ENCODE measurements around the gene PARP16. TPM values are rescaled to one million over a fixed set of nuclear protein-coding genes. Genes with fewer than 3 reads are reported as not detected.
"Not testable (repeated sequence)": the region's sequence is repeated elsewhere in the genome, so short reads cannot be mapped to it uniquely, and the experiment has no call there.

Gene PARP16
- total and polyA plus RNA-seq, 7 experiments from 2014 or later = 10.9 to 45.7 (median 19.4) TPM

- Mint-ChIP-seq H3K27ac (peak overlapping the region in 8 of 9 donors; percentile 63 to 92 (median 78)), H3K9me3 (peaks cover 0 to 2% (median 0%) of the 10 kb centered on the region in 11 donors), H3K27me3 (no peaks in the 10 kb centered on the region), H3K4me1 (peaks cover 19 to 75% (median 54%) of the 10 kb centered on the region in 7 donors), H3K36me3 (peaks cover 0 to 15% (median 9%) of the 10 kb centered on the region in 5 donors), H3K4me3 (peak overlapping the region; percentile 3 to 73 (median 50))
- intact Hi-C loops (cut with micrococcal nuclease) = loop anchor here in 1 of 2 donors (2.0 kb wide), 1 partner anchor 22 kb away; the partner anchor contains the start of gene RNU5A-1
- ChIA-PET POLR2A (interaction anchor here (0.9 to 4.0 kb wide), 6 partner anchors 11 to 90 kb away, joined by 3 to 25 read pairs (median 6); partner anchors contain the start of genes CLPX, PARP16 and RNU5B-1), CTCF (interaction anchor here (0.5 to 2.5 kb wide), 3 partner anchors 11 to 234 kb away, joined by 3 to 9 read pairs (median 3); partner anchors contain the start of gene PARP16)
- ATAC-seq (peak; percentile 65), DNase-seq (peak in 7 of 9 donors; percentile 18 to 51 (median 39))
- H3K4me1 ChIP-seq (ENCODE audit: control insufficient read depth in 2 of 2, insufficient read depth in 2 of 2, low read length in 2 of 2) = peaks cover 0 to 24% of the 10 kb centered on the region in 2 donors
- H3K9me3 ChIP-seq (ENCODE audit: control insufficient read depth in 2 of 3, low read length in 3 of 3) = no peaks in the 10 kb centered on the region
- H3K36me3 ChIP-seq (ENCODE audit: control insufficient read depth in 2 of 3, insufficient read depth in 3 of 3, low read length in 3 of 3) = peaks cover 0 to 7% (median 0%) of the 10 kb centered on the region in 3 experiments
- H3K4me3 ChIP-seq (ENCODE audit: low read length) = no peak overlapping the region
- peak overlapping the region; percentile 67 for H3K27ac ChIP-seq (ENCODE audit: low read depth, low read length)
- no peaks in the 10 kb centered on the region for H3K27me3 ChIP-seq (ENCODE audit: control insufficient read depth in 2 of 2, insufficient read depth in 2 of 2, low read length in 2 of 2)
Measured at GRCh38 chr15:65275104-65275727, 11.5 kb downstream of the PARP16 start.

GRCh38 chr15:65270811-65271545 lies 15.7 kb downstream of the PARP16 start:
- not testable (repeated sequence) for H3K27me3 ChIP-seq (ENCODE audit: control insufficient read depth in 2 of 2, insufficient read depth in 2 of 2, low read length in 2 of 2); H3K27ac Mint-ChIP-seq; H3K27ac ChIP-seq (ENCODE audit: low read depth, low read length); H3K4me3 Mint-ChIP-seq; H3K9me3 ChIP-seq (ENCODE audit: control insufficient read depth in 2 of 3, low read length in 3 of 3); H3K27me3 Mint-ChIP-seq; H3K9me3 Mint-ChIP-seq; H3K4me3 ChIP-seq (ENCODE audit: low read length)
- intact Hi-C loops (cut with micrococcal nuclease) = loop anchor here in 1 of 2 donors (1.0 kb wide), 1 partner anchor 217 kb away; no protein-coding TSS in a partner anchor
- Histone ChIP-seq H3K36me3 (ENCODE audit: control insufficient read depth in 2 of 3, insufficient read depth in 3 of 3, low read length in 3 of 3) (peaks cover 0 to 20% (median 0%) of the 10 kb centered on the region in 3 experiments), H3K4me1 (ENCODE audit: control insufficient read depth in 2 of 2, insufficient read depth in 2 of 2, low read length in 2 of 2) (peaks cover 0 to 11% of the 10 kb centered on the region in 2 donors)
- ChIA-PET POLR2A (interaction anchor here (1.4 to 1.8 kb wide), 2 partner anchors 15 to 26 kb away, joined by 5 to 6 read pairs; no protein-coding TSS in a partner anchor), CTCF (interaction anchor here (0.5 to 1.8 kb wide), 8 partner anchors 11 to 1012 kb away, joined by 3 to 5 read pairs (median 3); no protein-coding TSS in a partner anchor)
- peaks cover 10 to 36% (median 17%) of the 10 kb centered on the region in 7 donors for H3K4me1 Mint-ChIP-seq
- ATAC-seq = peak; percentile 42
- peak in 4 of 9 donors; percentile 14 to 19 (median 18) for DNase-seq
- H3K36me3 Mint-ChIP-seq = peaks cover 0 to 21% (median 8%) of the 10 kb centered on the region in 5 donors

DNA sequence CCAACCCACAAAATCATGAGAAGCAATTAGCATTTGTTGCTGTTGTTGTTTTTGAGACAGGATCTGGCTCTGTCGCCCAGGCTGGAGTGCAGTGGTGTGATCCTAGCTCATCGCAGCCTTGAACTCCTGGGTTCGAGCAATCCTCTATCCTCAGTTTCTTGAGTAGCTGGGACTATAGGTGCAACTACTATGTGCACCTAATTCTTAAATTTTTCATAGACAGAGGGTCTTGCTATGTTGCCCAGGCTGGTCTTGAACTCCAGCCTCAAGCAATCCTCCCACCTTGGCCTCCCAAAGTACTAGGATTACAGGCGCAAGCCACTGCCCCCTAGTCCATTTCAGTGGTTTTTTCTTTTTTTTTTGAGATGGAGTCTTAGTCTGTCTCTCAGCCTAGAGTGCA lies 18.3 kb downstream of the PARP16 start:
- Mint-ChIP-seq H3K27me3 (no peaks in the 10 kb centered on the region), H3K27ac (no peak overlapping the region), H3K4me1 (peaks cover 0 to 18% (median 5%) of the 10 kb centered on the region in 7 donors), H3K9me3 (no peaks in the 10 kb centered on the region), H3K36me3 (peaks cover 0 to 29% (median 11%) of the 10 kb centered on the region in 5 donors), H3K4me3 (no peak overlapping the region)
- Histone ChIP-seq H3K27me3 (ENCODE audit: control insufficient read depth in 2 of 2, insufficient read depth in 2 of 2, low read length in 2 of 2) (no peaks in the 10 kb centered on the region), H3K9me3 (ENCODE audit: control insufficient read depth in 2 of 3, low read length in 3 of 3) (no peaks in the 10 kb centered on the region), H3K36me3 (ENCODE audit: control insufficient read depth in 2 of 3, insufficient read depth in 3 of 3, low read length in 3 of 3) (peaks cover 0 to 41% (median 0%) of the 10 kb centered on the region in 3 experiments), H3K4me3 (ENCODE audit: low read length) (no peak overlapping the region), H3K27ac (ENCODE audit: low read depth, low read length) (no peak overlapping the region), H3K4me1 (ENCODE audit: control insufficient read depth in 2 of 2, insufficient read depth in 2 of 2, low read length in 2 of 2) (no peaks in the 10 kb centered on the region)
- DNase-seq (no peak), ATAC-seq (no peak)
- intact Hi-C loops (cut with micrococcal nuclease) = no loop called here
- ChIA-PET CTCF (no interaction called here), POLR2A (no interaction called here)

GRCh38 chr15:65266469-65266868 lies 20.2 kb downstream of the PARP16 start:
- Histone ChIP-seq H3K4me1 (ENCODE audit: control insufficient read depth in 2 of 2, insufficient read depth in 2 of 2, low read length in 2 of 2) (no peaks in the 10 kb centered on the region), H3K36me3 (ENCODE audit: control insufficient read depth in 2 of 3, insufficient read depth in 3 of 3, low read length in 3 of 3) (peaks cover 0 to 57% (median 0%) of the 10 kb centered on the region in 3 experiments), H3K9me3 (ENCODE audit: control insufficient read depth in 2 of 3, low read length in 3 of 3) (no peaks in the 10 kb centered on the region), H3K27ac (ENCODE audit: low read depth, low read length) (no peak overlapping the region), H3K27me3 (ENCODE audit: control insufficient read depth in 2 of 2, insufficient read depth in 2 of 2, low read length in 2 of 2) (no peaks in the 10 kb centered on the region), H3K4me3 (ENCODE audit: low read length) (no peak overlapping the region)
- peaks cover 0 to 3% (median under 1%) of the 10 kb centered on the region in 7 donors for H3K4me1 Mint-ChIP-seq
- POLR2A ChIA-PET = no interaction called here
- no peaks in the 10 kb centered on the region for H3K27me3 Mint-ChIP-seq
- H3K4me3 Mint-ChIP-seq = no peak overlapping the region
- no peak for DNase-seq
- no peaks in the 10 kb centered on the region for H3K9me3 Mint-ChIP-seq
- intact Hi-C loops (cut with micrococcal nuclease) = no loop called here
- H3K27ac Mint-ChIP-seq = no peak overlapping the region
- CTCF ChIA-PET = no interaction called here
- no peak for ATAC-seq
- peaks cover 0 to 44% (median 17%) of the 10 kb centered on the region in 5 donors for H3K36me3 Mint-ChIP-seq

DNA sequence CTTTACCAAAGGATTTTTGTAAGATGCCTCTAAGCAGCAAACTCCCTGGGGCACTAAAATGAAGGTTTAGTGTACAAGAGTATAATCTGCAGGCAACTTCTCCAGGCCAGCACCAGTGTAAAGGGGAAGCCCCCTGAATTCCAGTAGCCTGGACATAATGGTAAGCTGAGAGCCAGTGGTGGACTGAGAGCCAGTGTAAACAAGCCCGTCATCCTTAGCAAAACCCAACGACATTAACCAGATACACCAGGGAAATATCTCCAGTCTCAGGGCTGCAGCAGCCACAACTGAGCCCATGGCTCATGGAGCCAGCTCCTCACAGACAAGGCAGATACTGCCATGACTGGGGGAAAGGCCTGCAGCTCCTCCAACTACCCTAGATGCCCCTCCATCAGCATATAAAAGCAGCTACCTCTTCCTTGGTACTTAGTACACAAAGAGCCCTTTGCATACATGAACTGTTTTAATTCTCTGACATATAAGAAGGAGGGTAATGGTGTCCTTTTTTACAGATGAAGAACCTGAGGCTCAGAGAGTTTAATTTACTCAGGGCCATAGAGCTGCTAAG lies 21.7 kb downstream of the PARP16 start:
- ATAC-seq (no peak), DNase-seq (no peak)
- Mint-ChIP-seq H3K36me3 (peaks cover 0 to 57% (median 28%) of the 10 kb centered on the region in 5 donors), H3K27ac (no peak overlapping the region), H3K4me1 (peaks cover 0 to 3% (median 0%) of the 10 kb centered on the region in 7 donors), H3K4me3 (no peak overlapping the region), H3K9me3 (no peaks in the 10 kb centered on the region), H3K27me3 (no peaks in the 10 kb centered on the region)
- H3K27ac ChIP-seq (ENCODE audit: low read depth, low read length) = no peak overlapping the region
- H3K4me3 ChIP-seq (ENCODE audit: low read length) = no peak overlapping the region
- intact Hi-C loops (cut with micrococcal nuclease) = no loop called here
- ChIA-PET POLR2A (interaction anchor here (0.8 kb wide), 1 partner anchor 33 kb away, joined by 3 read pairs; no protein-coding TSS in a partner anchor), CTCF (interaction anchor here (0.6 to 1.0 kb wide), 3 partner anchors 16 to 1234 kb away, joined by 3 read pairs; no protein-coding TSS in a partner anchor)
- H3K36me3 ChIP-seq (ENCODE audit: control insufficient read depth in 2 of 3, insufficient read depth in 3 of 3, low read length in 3 of 3) = peaks cover 0 to 60% (median 11%) of the 10 kb centered on the region in 3 experiments
- H3K9me3 ChIP-seq (ENCODE audit: control insufficient read depth in 2 of 3, low read length in 3 of 3) = no peaks in the 10 kb centered on the region
- no peaks in the 10 kb centered on the region for H3K27me3 ChIP-seq (ENCODE audit: control insufficient read depth in 2 of 2, insufficient read depth in 2 of 2, low read length in 2 of 2)
- H3K4me1 ChIP-seq (ENCODE audit: control insufficient read depth in 2 of 2, insufficient read depth in 2 of 2, low read length in 2 of 2) = no peaks in the 10 kb centered on the region

DNA sequence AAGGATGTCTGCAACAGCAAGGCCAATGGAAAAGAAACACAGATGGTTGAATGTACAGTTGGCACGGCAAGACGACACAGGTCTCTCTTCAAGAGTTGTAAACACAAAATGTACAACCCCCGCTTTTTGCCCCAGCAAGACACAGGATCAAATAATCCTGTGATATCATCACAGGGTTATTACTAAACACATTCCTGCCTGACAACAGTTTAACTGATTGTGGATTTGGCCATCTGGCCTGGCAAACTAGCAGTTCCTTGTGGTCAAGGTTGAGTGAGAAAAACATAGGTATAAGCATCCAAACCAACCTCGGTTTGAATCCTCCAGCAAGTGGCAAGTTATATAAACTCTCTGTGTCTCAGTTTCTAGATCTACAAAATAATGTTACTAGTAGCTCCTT lies 23.4 kb downstream of the PARP16 start:
- no peak overlapping the region for H3K4me3 Mint-ChIP-seq
- H3K9me3 Mint-ChIP-seq = no peaks in the 10 kb centered on the region
- H3K27ac ChIP-seq (ENCODE audit: low read depth, low read length) = no peak overlapping the region
- H3K27me3 Mint-ChIP-seq = no peaks in the 10 kb centered on the region
- no peak for DNase-seq
- H3K4me3 ChIP-seq (ENCODE audit: low read length) = no peak overlapping the region
- no peak for ATAC-seq
- H3K27ac Mint-ChIP-seq = peak overlapping the region in 1 of 9 donors; percentile 57
- CTCF ChIA-PET = no interaction called here
- no peaks in the 10 kb centered on the region for H3K27me3 ChIP-seq (ENCODE audit: control insufficient read depth in 2 of 2, insufficient read depth in 2 of 2, low read length in 2 of 2)
- no peaks in the 10 kb centered on the region for H3K4me1 ChIP-seq (ENCODE audit: control insufficient read depth in 2 of 2, insufficient read depth in 2 of 2, low read length in 2 of 2)
- H3K4me1 Mint-ChIP-seq = peaks cover 0 to 3% (median 0%) of the 10 kb centered on the region in 7 donors
- H3K36me3 Mint-ChIP-seq = peaks cover 0 to 64% (median 36%) of the 10 kb centered on the region in 5 donors
- H3K36me3 ChIP-seq (ENCODE audit: control insufficient read depth in 2 of 3, insufficient read depth in 3 of 3, low read length in 3 of 3) = peaks cover 8 to 69% (median 13%) of the 10 kb centered on the region in 3 experiments
- intact Hi-C loops (cut with micrococcal nuclease) = no loop called here
- POLR2A ChIA-PET = interaction anchor here (0.7 kb wide), 1 partner anchor 24 kb away, joined by 3 read pairs; the partner anchor contains the start of gene PARP16
- H3K9me3 ChIP-seq (ENCODE audit: control insufficient read depth in 2 of 3, low read length in 3 of 3) = no peaks in the 10 kb centered on the region

Measured in naive thymus-derived CD4-positive, alpha-beta T cell (primary cell).